GM13976 (cell line): ENCODE results near the gene HOXD10.

Source experiments
- DNase-seq: peaks from one replicate; pipeline ENCODE4 v3.0.0; 2012; ENCODE audit warnings: low spot score
- CTCF ChIP-seq: IDR thresholded peaks from 2 replicates; pipeline ENCODE4 v1.5.1; 2012; ENCODE audit warnings: borderline replicate concordance, mild to moderate bottlenecking; ENCODE audit not compliant: insufficient read depth; ENCODE audit errors: extremely low read depth, missing control alignments, control extremely low read depth
- in situ Hi-C: fragments of 300-500 bp; cut with MboI; formaldehyde crosslinking; loops from one replicate; pipeline ENCODE4 v1.12.0; 2022; ENCODE audit warnings: low sequenced_read_pairs, mixed read lengths, inconsistent platforms; ENCODE audit not compliant: unreplicated experiment

HOXD10 gene

DNA sequence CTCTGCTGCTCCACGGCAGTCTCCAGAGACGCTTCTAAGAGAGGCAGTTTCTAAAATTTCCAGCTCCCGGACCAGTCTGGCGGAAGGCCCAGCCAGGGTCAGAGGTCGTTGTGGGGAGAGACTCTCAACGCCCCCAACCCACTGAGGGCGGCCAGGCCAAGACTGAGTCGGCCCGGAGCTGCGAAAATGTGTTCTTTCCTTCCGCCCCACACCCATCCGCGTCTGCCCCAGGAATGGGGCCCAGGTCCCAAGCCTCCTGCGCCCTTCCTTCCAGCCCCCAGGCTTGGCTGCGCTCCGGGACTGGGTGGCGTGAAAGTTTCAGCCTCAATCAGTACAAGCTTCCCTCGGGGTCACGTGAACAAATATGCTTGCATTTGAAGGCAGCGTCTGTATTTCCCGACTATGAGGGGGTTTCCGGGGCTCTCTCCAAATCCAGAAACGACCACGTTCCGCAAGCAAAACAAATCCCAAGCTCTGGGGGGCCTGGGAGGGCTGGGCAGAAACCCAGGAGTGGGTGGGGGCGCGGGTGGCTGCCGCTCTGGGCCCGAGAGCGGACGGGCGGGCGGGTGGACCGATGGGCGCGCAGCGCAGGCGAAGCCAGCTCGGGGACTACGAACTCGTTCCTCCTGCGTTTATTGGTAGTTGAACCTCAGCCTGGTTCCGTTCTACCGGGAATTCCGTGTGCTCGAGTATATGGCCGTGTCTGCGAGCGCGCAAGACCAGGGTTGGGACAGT is 43.8 kb downstream of the HOXD10 start:
- DNase-seq = no peak

GRCh38 chr2:176160986-176161824 is 44.6 kb downstream of the HOXD10 start:
- in situ Hi-C loops = no loop called here
- no peak for DNase-seq
- no peak for TF ChIP-seq CTCF

More for the DNA sequence above, 43.8 kb downstream of the HOXD10 start:
- in situ Hi-C loops = no loop called here
- no peak for TF ChIP-seq CTCF

- DNase-seq = no peak
- in situ Hi-C loops = no loop called here
- TF ChIP-seq CTCF = no peak
Measured at GRCh38 chr2:176161825-176162626, 45.4 kb downstream of the HOXD10 start.

DNA sequence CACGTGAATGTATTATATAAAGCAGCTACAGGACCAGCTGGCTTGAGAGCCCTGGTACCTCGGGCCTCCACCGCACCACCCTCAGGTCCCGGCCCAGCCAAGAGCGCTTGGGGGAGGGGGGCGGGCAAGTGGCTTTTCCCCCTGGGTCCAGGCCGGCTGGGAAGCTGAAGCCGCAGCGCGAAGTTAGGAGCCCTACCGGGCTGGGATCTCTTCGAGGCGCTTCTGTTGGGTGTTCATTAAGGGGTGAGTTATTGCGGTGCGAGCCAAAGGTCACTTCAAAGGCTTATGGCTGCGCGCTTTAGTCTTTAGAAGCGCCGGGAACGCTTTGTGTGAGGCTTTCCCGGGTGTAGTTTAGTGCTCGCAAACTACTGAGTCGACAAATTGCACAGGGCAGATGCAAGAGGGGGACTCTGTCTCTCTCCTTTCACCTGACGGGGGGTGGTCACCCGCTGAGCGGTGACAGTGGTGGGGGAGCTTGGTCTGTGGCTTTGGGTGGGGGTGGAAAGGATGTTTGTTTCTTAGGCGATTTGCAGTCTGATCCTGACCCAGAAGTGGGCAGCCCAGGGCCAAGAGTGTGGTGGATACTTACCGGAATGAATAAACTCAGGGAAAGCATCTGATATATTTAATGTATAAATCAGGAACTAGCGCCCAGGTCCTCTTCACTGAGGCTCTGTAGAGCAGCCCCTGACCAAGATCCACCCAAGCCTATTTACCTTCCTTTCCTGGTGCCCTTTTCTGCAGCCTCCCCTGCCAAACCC is 46.5 kb downstream of the HOXD10 start:
- TF ChIP-seq CTCF = no peak
- in situ Hi-C loops = no loop called here
- no peak for DNase-seq

DNA sequence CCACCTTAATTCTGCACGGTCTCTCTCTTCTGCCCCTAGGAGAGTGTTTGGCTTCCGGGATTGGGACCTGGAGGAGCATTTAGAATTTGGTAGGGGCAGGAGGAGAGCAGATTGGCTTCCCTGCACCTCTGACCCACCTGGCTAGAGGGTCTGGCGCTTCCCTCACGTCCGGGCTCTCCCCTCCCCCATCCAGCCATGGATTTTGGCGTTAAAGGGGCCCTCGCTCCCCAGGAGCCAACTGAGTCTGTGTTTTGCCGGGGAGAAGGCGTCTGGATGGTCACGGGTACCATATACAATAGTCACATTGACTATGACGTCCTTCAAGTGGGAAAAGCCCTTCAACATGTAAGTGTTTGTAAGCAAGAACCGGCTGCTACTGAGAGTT is 47.1 kb downstream of the HOXD10 start:
- in situ Hi-C loops = no loop called here
- no peak for TF ChIP-seq CTCF
- no peak for DNase-seq

- no peak for DNase-seq
- in situ Hi-C loops = no loop called here
- TF ChIP-seq CTCF = no peak
Measured at GRCh38 chr2:176164201-176164600, 47.6 kb downstream of the HOXD10 start.
